Smooth muscle cell of the brain vasculature (primary cell): ENCODE data around the gene ST6GALNAC1.

Source experiments
- DNase-seq: peaks from one replicate; pipeline ENCODE4 v3.0.0-alpha.2; 2012; ENCODE audit warnings: low read depth, low spot score

Gene ST6GALNAC1, protein sequence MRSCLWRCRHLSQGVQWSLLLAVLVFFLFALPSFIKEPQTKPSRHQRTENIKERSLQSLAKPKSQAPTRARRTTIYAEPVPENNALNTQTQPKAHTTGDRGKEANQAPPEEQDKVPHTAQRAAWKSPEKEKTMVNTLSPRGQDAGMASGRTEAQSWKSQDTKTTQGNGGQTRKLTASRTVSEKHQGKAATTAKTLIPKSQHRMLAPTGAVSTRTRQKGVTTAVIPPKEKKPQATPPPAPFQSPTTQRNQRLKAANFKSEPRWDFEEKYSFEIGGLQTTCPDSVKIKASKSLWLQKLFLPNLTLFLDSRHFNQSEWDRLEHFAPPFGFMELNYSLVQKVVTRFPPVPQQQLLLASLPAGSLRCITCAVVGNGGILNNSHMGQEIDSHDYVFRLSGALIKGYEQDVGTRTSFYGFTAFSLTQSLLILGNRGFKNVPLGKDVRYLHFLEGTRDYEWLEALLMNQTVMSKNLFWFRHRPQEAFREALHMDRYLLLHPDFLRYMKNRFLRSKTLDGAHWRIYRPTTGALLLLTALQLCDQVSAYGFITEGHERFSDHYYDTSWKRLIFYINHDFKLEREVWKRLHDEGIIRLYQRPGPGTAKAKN

DNA sequence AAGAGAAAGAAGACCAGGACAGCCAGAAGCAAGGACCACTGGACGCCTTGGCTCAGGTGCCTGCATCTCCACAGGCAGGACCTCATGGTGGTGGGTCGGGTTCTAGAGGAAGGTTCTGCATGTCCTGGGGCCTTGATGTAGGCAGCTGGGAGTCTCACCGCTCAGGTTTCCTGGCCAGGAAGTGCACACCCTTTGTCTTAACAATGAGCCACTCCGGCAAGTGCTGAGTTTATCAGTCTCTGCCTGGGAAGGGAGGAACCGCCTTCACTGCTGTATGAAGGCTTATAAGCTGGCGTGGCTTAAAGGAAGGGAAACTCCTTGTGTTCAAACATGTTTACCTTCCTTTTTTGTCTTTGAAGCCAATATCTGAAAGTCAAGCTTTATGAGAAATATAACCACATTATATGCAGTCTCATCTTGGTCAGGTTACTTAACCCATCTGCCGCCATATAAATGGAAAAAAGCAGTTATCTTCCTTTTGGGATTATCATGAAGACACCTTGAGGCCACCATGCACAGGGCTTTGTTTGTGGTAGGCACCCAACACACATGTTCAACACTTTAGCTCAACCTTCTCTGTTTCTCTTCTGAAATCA, at the start of gene ST6GALNAC1:
Gene ST6GALNAC1 (minus strand): TSS at position 205 of the 596 bp plus-strand sequence. CDS start 119 bp downstream, at position 86.
- DNase-seq = no peak

DNA sequence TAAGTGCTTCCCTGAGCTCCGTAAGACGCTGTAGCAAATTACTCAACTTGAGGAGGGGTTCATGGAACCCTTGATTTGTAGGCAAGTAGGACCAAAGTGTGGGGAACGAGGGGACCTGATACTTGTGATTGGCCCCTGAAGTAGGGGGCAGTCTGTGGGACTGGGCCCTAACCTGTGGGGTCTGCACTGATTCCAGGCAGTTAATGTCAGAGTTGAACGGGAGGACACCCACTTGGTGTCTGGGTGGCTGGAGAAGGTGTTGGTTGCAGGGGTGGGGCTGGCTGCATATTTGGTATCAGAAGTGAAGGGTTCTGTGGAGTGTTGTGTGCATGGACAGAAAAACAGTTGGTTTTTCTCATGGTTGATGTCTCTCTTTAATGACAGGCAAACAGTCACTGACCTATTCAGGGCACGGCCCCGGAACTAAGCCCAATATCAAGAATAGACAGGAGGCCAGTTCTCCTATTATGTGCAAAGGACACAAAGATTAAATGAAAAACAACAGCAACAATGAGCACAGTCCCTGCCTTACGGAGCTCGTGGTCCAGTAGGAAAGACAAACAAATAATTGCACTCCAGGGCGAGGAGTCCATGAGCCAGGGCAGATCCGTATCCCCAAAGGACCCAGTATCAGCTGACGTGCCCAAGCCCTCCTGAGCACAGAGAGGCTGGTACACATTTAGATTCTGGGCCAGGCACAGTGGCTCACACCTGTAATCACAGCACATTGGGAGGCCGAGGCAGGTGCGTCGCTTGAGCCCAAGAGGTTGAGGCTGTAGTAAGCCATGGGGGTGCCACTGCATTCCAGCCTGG, 48.0 kb upstream of the ST6GALNAC1 start:
- DNase-seq = no peak

DNA sequence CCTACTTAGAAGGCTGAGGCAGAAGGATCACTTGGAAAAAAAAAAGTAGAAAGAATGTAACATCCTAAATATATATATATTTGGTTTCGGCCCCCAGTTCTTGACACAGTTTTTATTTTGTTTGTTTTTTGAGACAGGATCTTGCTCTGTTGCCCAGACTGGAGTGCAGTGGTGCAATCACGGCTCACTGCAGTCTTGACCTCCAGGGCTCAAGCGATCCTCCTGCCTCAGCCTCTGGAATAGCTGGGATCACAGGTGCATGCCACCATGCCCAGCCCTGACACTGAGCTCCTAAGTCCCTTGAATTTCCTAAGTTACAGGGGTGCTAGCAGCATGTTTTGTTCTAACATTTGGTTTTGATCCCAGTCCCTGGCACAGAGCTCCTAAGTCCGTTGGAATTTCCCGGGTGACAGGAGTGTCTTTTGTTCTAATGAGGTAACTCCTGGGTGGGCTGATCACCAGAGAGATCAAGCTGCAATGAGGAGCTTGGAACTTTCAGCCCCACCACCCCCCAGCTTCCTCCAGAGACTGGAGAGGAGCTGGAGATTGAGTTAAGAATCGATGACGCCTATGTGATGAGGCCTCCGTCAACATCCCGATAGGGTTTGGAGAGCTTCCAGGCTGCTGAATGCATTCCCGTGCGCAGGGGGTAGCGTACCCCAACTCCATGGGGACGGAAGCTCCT, 47.2 kb upstream of the ST6GALNAC1 start:
- DNase-seq = no peak

DNA sequence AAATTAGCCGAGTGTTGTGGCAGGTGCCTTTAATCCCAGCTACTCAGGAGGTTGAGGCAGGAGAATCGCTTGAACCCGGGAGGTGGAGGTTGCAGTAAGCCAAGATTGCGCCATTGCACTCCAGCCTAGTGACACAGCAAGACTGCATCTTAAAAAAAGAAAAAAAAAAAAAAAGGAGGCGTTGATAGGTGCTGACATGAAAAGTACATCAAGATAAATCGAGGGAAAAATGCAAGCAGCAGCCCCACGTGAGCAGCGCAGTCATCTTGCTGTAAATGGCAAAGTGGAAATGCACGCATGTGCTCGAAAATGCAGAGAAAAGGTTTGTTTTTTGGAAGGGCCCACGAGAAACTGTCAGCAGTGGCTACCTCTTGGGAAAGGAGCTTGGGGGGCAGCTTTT, 46.3 kb upstream of the ST6GALNAC1 start:
- DNase-seq = no peak

DNA sequence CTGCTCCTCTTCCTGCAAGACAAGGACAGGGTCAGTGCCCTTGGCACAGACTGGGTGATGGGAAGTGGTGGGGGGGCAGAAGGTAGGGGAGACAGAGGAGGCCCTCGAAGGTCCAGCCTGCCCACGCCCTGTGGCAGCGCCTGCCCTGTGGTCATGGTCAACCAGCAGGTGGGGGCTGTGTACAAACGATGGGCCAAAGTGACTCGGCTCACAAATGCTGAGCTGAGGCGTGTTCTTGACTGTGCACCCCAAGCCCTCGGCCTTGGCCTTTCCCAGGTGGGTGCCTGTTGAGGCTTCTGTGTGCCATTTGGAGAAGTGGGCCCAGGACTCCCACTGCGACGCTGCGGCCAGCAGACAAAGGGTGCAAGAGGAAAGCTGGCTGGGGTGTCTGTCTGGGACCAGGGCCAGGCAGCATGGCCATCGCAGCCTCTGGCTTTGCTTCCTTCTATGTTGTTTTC, 44.6 kb upstream of the ST6GALNAC1 start:
- no peak for DNase-seq

DNA sequence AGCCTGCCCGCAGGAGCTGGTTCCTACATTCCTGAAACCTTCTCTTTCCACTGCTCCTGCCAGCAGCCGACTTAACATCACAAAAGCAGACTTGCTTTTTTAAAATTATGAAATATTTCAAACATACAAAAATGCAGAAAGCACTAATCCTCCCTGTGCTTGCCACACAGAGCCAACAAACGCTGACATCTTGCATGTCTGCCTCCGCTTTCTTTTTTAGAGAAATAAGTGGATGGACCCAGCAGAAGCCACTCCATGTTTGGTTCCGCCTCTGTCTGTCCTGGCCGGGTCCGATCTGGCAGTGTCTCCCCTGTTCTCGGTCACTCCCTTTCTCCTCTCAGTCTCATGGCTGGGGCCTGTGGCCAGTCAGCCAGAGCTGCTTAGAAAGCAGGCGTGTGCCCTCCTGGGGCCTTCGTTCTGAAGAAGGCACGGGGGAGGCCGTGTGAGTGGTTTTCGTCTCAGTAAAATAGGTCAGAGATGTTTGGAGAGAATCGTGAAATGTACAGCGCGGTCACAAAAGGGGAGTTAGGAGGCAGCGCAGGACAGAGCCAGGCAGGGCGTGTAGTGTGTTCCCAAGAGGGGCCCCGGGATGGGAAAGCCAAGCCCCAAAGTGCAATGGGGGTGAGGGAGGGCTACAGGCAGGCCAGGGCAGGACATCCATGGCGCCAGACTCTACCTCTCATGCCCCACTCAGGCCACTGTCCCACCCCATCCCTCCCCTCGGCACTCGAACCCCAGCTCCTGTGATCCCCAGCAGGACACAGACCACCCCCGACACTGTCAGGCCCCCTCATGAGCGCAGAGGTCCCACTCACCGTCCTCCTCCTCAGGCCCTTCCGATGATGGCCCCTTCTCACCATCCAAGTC, 44.0 kb upstream of the ST6GALNAC1 start:
- no peak for DNase-seq

DNA sequence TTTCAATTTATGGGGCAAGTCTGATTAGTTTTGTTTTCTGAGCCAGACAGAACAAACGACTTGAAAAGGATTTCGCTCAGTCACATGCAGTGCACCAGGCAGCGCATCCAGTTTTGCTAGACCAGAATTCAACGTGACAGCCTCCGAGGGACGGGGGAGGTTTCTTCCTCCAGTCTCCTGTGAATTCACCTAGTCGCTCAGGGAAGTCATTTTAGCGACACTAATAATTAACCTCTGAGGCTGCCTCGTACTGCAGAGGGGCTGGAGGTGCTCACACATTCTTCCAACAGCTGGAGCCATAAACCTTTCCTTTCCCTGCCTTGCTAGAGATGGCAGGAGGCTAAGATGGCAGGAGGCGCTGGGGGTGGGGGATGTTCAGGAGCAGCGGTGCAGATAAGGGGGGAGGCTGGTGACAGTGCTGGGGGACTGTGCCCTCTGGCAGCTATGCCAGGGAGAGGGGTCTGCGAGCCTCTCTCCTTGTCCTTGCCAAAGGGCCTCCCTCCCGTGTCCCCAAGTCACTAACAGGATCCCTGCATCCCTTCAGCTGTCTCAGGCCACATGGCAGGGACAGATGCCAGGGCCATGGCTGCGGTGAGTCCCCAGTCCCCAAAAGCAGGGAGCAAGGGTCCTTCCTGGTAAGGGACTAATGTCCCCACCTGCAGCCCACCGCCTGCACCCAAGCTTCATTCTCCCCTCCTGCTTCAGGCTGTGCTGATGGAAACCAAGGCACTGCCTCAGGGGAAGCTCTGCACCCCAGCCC, 43.2 kb upstream of the ST6GALNAC1 start:
- no peak for DNase-seq

DNA sequence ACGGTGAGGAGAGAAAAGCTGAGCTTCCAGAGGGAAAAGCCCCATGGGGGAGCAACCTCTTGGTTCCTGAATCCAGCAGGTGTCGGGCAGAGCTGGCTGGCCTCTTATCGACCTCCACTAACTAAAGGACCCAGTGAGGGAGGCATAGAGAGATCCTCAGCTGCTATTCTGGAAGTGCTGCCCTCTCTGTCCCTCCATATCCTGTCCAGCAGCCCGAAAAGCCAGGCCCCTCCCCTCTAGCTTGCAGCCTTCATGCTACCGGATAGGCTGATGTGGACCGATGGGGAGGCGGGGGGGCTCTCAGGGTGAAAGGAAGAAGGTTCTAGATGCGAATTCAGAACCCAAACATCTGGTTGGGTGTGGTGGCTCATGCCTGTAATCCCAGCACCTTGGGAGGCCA, 42.3 kb upstream of the ST6GALNAC1 start:
- no peak for DNase-seq

DNA sequence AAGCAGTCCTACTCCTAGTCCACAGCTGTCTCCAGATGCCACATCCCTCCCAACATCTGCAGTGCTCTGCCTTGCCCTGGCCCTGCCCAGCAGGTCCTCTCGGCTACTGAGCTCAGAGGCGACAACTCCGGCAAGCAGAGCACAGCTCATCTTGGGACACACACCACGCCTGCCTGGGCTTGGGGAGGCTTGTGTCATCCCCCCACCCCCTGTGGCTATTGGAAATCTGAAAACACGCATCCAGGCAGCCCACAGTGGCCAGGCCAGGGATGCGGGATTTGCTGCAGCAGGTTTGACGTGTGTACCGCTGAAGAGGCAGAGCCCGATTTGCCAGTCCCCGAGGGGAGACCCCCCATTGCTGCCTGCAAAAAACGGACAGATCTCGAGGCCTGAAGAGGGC, 41.8 kb upstream of the ST6GALNAC1 start:
- DNase-seq = no peak

DNA sequence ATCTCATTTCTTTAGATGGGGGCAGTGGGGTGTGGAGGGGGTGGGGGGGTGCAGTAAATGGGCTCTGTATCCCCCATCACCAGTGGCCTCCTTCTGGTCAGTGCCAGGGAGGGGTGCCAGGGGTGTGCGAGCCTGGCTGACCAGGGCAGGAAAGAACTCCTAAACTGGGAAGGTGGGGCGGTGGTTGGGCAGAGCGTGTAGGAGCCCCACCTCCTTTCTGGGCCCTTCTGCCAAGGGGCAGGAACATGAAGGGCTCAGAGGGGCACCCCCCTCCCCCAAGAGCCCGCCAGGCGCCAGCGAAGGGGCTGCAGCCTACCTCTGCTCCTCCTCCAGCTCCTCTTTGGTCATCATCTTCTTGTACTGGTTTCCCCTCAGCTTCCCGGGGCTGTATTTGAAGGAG, 41.2 kb upstream of the ST6GALNAC1 start:
- no peak for DNase-seq

DNA sequence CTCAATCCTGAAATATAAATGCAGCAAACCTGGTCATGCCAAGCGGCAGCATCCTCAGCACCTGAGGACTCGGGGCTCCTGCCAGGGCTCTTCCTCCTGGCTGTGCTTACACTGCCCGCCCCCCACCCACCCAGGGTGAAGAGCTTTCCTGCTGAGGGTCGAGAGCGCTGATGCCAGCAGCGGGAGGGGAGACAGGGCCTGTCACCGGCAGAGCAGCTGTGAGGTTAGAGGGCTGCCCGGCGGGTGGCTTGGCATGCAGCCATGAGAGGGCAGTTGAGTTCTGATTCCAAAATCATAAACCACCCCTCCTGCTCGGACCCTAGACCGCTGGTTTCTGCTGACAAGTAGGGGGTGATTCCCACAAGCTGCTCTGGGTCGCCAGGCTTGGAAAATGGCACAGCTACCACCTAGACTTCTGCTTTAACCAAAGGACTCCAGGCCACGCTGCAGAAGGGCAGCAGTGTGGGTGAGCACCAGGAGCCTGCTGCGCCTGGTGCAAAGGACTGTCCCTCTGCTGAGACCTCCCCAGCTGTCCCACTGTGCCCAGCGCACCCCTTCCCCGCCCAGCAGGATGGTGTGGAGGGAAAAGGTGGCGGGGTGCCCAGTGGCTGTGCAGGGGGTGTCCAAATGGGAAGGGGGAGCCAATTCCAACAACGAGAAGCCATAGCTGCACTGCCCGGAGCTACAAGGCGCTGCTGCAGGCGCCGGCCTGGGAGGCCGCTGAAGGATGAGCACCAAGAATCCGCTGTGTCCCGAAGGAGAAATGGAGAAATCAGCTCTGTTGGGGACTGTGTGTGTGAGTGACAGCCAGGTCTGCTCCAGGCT, 40.6 kb upstream of the ST6GALNAC1 start:
- DNase-seq = no peak

DNA sequence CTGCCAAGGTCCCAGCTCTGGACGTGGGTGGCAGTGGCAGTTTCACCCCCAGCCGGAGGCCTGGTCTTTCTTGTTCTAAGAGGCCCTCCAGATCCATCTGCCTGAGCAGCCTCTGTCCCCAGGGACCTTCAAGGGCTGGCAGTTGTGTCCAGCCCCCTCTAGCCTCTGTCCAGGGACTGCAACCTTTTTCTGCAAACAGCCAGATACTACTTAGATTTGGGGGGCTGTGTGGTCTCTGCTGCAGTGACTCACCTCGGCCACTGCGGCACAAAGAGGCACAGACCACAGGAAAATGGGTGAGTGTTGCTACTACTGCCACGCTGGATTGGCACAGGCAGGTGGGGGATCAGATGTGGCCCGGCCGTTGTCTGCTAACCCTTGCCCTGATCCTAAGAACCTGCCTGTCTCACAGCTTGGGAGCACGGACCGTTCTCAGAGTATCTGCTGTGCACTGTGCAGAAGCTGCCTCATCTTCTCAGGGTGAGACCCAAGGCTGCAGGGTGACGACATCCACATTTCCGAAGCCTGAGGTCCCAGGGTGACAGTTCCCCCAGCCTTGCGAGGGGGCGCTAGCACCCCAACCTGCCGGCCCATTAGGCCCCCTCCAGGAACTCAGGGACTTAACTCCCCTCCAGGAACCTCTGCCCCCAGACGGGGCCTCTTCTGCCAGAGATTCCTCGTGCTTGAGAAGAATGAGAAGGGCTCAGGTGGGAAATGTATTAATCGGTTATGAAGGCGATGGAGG, 39.6 kb upstream of the ST6GALNAC1 start:
- no peak for DNase-seq

DNA sequence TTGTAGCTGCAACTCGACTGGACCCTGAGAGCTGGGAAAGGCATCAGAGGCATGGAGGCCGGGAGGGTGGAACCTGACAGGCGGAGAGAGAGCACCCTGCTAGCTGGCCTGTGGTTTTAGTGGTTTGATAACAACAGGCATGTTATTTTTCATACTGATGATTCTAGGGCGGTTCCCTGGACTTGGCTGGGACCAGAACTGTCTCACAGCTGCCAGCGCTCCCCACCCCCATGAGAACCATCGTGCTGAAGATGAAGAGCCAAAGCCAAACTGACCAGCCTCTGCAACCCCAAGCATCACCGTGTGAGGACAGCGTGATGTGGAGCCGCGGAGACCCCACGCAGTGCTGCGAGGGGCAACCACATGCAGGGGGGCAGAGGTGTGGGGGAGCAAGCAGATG, 38.7 kb upstream of the ST6GALNAC1 start:
- no peak for DNase-seq

DNA sequence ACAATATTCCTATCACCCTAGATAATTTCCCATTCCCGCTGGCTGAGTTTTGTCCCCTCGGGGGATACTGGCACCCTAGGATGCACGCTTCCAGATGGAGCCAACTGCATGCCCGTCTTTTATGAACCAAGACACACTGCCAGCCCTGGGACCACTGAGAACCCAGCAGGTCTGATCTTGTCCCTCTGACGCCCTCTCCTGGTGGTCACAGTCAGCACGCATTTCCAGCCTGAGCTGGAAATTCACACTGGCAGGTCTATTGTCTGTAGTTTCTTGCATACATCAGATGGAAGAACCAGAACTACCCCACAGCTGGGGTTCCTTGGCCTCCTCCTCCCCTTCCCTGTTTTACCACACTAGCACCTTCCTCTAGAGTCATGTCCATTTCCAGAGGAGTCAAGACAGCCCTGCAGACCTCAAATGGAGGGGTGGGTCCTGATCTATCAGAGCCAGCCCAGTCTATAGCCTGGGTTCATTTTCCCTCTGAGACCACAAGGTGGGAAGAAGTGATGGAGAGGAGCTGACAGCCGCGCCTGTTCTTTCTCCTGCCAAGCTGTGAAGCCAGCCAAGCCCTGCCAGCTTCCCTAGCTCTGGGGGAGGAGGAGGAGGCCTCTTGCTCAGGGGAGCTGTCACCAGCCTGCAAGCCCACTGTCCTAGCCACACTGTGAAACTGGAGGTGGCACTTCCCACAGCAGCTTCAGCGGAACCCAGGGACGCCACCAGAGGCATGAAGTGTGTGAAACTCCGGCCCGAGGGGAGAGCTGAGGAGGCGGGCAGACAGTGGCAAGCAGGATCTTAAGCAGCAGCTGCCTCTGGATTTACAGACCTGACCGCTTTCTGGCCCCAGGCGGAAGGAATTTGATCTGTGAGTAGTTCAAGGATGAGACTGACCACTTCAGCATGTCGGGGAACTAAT, 37.9 kb upstream of the ST6GALNAC1 start:
- DNase-seq = no peak

DNA sequence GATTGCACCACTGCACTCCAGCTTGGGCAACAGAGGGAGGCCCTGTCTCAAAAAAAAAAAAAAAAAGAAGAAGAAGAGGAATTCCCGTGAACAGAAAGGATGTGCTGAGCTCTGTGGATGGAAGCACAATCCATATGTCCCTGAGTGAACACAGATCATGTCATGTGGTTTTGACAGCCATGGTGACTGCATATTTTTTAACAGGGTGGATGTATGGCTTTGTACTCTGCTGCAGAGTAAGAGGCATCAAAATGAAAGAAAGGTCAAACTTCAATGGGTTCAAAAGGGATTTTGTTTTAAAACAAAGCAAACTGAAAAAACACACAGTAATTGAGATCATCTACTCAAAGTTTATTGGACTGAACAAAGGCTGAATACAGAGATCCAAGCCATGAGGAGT, 35.7 kb upstream of the ST6GALNAC1 start:
- no peak for DNase-seq

DNA sequence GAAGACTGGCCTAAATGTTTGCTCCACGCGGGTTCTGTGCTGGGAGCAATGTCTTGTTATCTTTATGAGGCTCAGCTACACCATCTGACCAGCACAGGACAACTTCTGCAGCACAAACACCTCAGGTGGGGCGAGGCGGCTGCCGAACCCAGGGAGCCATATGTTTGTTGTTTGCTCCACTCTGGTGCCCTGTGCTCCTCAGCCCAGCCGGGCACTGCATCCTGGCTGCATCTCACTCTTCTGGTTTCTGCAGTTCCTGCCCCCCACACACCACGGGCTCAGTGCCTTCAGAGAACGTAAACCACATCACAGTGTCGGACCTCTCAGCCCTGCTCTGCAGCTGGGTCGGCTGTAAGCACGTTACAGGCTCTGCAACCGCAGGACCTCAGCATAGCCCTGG, 34.8 kb upstream of the ST6GALNAC1 start:
- no peak for DNase-seq

DNA sequence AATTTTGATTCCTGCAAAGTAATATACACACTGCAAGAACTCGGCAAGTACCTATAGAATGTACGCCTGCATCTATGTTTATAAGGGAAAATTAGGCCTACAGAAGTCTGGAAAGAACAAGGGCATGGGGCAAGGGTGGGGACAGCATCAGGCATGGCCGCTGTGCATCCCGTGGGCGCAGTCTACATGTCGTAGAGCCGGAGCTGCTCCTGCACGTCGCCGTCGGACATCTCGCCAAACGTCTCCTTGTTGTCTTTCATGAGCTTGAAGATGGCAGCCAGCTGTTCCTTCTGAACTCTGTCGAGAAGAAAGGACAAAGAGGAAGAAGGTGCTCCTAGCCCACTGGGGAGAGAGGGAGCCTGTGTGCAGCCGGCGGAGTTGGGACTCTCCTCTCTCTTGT, 33.8 kb upstream of the ST6GALNAC1 start:
- no peak for DNase-seq
